ENCODE measurements around the gene IGF2BP3. TPM values are rescaled to one million over a fixed set of nuclear protein-coding genes. Genes with fewer than 3 reads are reported as not detected.

Gene IGF2BP3
- total RNA-seq, 1 experiment from 2014 or later = 111 TPM

DNA sequence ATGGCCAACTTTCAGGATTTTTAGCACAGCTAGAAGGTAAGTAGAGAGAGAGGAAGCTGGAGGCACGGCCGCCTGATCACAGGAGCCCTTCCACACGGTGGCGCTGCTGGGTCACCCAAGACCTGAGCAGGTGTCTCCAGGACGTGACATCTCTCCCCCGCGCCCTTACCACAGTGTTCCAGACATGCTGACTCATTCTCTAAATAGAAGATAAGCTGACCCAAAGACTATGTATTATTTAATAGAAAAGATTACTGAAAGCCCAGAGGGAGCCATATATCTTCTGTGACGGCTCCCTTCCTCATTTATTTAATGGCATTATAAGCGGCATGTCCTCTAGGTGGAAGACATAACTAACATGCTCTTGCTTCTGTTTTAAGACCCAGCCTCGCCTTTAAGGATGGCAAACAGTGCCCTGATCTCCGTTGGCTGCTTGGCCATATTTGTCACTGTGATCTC is 197.1 kb downstream of the IGF2BP3 start:
- TF ChIP-seq, protein P1, sequence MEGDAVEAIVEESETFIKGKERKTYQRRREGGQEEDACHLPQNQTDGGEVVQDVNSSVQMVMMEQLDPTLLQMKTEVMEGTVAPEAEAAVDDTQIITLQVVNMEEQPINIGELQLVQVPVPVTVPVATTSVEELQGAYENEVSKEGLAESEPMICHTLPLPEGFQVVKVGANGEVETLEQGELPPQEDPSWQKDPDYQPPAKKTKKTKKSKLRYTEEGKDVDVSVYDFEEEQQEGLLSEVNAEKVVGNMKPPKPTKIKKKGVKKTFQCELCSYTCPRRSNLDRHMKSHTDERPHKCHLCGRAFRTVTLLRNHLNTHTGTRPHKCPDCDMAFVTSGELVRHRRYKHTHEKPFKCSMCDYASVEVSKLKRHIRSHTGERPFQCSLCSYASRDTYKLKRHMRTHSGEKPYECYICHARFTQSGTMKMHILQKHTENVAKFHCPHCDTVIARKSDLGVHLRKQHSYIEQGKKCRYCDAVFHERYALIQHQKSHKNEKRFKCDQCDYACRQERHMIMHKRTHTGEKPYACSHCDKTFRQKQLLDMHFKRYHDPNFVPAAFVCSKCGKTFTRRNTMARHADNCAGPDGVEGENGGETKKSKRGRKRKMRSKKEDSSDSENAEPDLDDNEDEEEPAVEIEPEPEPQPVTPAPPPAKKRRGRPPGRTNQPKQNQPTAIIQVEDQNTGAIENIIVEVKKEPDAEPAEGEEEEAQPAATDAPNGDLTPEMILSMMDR (IDR thresholded peaks at IDR 0.05; ENCODE audit: unreplicated experiment) = peak; percentile 98
- H3K4me1 Mint-ChIP-seq (ENCODE audit: low read depth, unreplicated experiment) = peaks cover 32% of the 10 kb centered on the region
- peak overlapping the region; percentile 77 for H3K27ac Mint-ChIP-seq (ENCODE audit: unreplicated experiment)
- CTCF ChIA-PET = interaction anchor here (0.5 to 3.5 kb wide), 40 partner anchors 10 to 440 kb away, joined by 3 to 46 read pairs (median 5); partner anchors contain the start of genes IGF2BP3 and MALSU1
- no peaks in the 10 kb centered on the region for H3K36me3 Mint-ChIP-seq (ENCODE audit: insufficient read depth, unreplicated experiment)
- H3K4me3 Mint-ChIP-seq (ENCODE audit: low read depth, unreplicated experiment) = peak overlapping the region; percentile 42
- BruUV-seq (replicated peaks) = no TSS peak
- DNase-seq = peak; percentile 99
- no peaks in the 10 kb centered on the region for H3K9me3 Mint-ChIP-seq (ENCODE audit: low read depth, unreplicated experiment)
- H3K27me3 Mint-ChIP-seq (ENCODE audit: unreplicated experiment) = no peaks in the 10 kb centered on the region
- intact Hi-C loops (cut with micrococcal nuclease; ENCODE audit: unreplicated experiment) = loop anchor here (1.0 to 10.0 kb wide), 7 partner anchors 25 to 440 kb away; no protein-coding TSS in a partner anchor

GRCh38 chr7:23272275-23272674 is 198.0 kb downstream of the IGF2BP3 start:
- no peaks in the 10 kb centered on the region for H3K9me3 Mint-ChIP-seq (ENCODE audit: low read depth, unreplicated experiment)
- no peaks in the 10 kb centered on the region for H3K27me3 Mint-ChIP-seq (ENCODE audit: unreplicated experiment)
- DNase-seq = no peak
- peaks cover 24% of the 10 kb centered on the region for H3K4me1 Mint-ChIP-seq (ENCODE audit: low read depth, unreplicated experiment)
- H3K36me3 Mint-ChIP-seq (ENCODE audit: insufficient read depth, unreplicated experiment) = no peaks in the 10 kb centered on the region
- CTCF ChIA-PET = interaction anchor here (0.7 to 3.5 kb wide), 13 partner anchors 9 to 1131 kb away, joined by 3 to 46 read pairs (median 12); partner anchors contain the start of gene MALSU1
- no TSS peak for BruUV-seq (replicated peaks)
- intact Hi-C loops (cut with micrococcal nuclease; ENCODE audit: unreplicated experiment) = loop anchor here (2.0 to 10.0 kb wide), 3 partner anchors 153 to 441 kb away; no protein-coding TSS in a partner anchor
- TF ChIP-seq, protein P1 (IDR thresholded peaks at IDR 0.05; ENCODE audit: unreplicated experiment) = no peak
- H3K4me3 Mint-ChIP-seq (ENCODE audit: low read depth, unreplicated experiment) = no peak overlapping the region
- no peak overlapping the region for H3K27ac Mint-ChIP-seq (ENCODE audit: unreplicated experiment)

- no peak for DNase-seq
- TF ChIP-seq, protein P1 (IDR thresholded peaks at IDR 0.05; ENCODE audit: unreplicated experiment) = no peak
- intact Hi-C loops (cut with micrococcal nuclease; ENCODE audit: unreplicated experiment) = no loop called here
- CTCF ChIA-PET = no interaction called here
- H3K36me3 Mint-ChIP-seq (ENCODE audit: insufficient read depth, unreplicated experiment) = no peaks in the 10 kb centered on the region
- no TSS peak for BruUV-seq (replicated peaks)
- H3K4me3 Mint-ChIP-seq (ENCODE audit: low read depth, unreplicated experiment) = no peak overlapping the region
- peaks cover 18% of the 10 kb centered on the region for H3K4me1 Mint-ChIP-seq (ENCODE audit: low read depth, unreplicated experiment)
- H3K27ac Mint-ChIP-seq (ENCODE audit: unreplicated experiment) = no peak overlapping the region
- no peaks in the 10 kb centered on the region for H3K9me3 Mint-ChIP-seq (ENCODE audit: low read depth, unreplicated experiment)
- no peaks in the 10 kb centered on the region for H3K27me3 Mint-ChIP-seq (ENCODE audit: unreplicated experiment)
These were observed 201.5 kb downstream of the IGF2BP3 start for GRCh38 chr7:23268746-23269145.

DNA sequence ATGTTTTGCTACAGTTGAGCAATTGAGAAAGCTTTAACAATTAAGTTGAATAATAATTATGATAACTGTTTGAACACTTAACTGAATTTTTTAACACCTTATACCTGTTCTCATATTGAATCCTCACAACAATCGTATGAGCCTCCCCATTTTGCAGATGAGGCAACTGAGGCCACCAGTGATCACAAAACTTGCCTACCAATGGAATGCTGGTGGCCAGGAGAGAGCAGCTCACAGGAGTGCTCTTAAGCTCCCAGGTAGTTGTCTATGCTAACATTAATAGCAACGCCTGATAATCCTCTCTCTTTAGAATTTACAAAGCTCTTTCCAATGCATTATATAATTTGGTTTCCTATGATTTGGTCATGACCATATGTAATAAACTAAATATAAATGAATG is 202.1 kb downstream of the IGF2BP3 start:
- intact Hi-C loops (cut with micrococcal nuclease; ENCODE audit: unreplicated experiment) = no loop called here
- Mint-ChIP-seq H3K4me1 (ENCODE audit: low read depth, unreplicated experiment) (peaks cover 13% of the 10 kb centered on the region), H3K9me3 (ENCODE audit: low read depth, unreplicated experiment) (no peaks in the 10 kb centered on the region), H3K27me3 (ENCODE audit: unreplicated experiment) (no peaks in the 10 kb centered on the region), H3K36me3 (ENCODE audit: insufficient read depth, unreplicated experiment) (no peaks in the 10 kb centered on the region), H3K27ac (ENCODE audit: unreplicated experiment) (no peak overlapping the region), H3K4me3 (ENCODE audit: low read depth, unreplicated experiment) (no peak overlapping the region)
- BruUV-seq (replicated peaks) = no TSS peak
- no peak for DNase-seq
- CTCF ChIA-PET = no interaction called here
- TF ChIP-seq, protein P1 (IDR thresholded peaks at IDR 0.05; ENCODE audit: unreplicated experiment) = no peak

Data from Calu3 (cell line).